ENCODE measurements around the gene IGSF6.
"Not testable (repeated sequence)": the region's sequence is repeated elsewhere in the genome, so short reads cannot be mapped to it uniquely, and the experiment has no call there.

The IGSF6 gene

GRCh38 chr16:21652453-21652852, at the start of gene IGSF6:
Gene IGSF6, minus strand, starts transcription at chr16:21652608. Its CDS starts 10 bp downstream, at chr16:21652598.
- DNase-seq (ENCODE audit: low spot score): peak; percentile 48

DNA sequence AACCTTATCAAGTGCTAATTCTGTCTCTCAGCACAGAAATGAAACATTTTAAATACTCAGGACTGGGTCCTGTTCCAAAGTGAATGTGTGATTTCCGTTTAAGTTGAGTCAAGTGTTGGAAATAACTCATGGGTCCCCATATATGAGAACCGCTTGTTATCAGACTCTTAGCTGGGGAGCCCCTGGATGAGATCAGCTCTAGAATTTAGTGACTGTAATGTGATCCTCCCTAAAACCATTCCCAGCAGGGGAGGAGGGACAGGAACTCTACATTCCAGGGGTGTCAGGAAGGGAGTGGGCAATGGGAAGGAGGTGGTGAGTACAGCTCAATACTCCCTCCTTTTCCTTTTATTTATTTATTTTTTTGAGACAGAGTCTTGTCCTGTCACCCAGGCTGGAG, 48.9 kb upstream of the IGSF6 start:
- no peak for DNase-seq (ENCODE audit: low spot score)

- no peak for DNase-seq (ENCODE audit: low spot score)
Observed at GRCh38 chr16:21698169-21699032, 46.0 kb upstream of the IGSF6 start.

GRCh38 chr16:21697032-21697431, 44.6 kb upstream of the IGSF6 start:
- DNase-seq (ENCODE audit: low spot score): no peak

DNA sequence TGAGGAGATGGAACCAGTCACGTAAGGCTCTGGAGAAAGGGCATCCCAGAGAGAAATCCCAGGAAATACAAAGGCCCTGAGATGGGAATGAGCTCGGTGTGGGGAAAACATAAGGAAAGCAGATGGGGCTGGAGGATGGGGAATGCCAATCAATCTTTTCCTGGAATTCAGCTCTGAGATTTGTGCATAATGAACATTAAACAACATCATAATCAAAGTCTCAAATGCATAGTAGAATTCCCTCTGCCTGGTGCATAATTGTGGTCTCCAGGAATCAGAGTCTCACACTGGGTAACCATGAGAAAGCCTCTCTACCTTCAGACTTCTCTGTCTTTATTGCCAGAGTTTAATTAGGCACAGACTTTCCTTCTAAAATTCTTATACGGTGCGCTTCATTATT, 42.2 kb upstream of the IGSF6 start:
- DNase-seq (ENCODE audit: low spot score): no peak

DNA sequence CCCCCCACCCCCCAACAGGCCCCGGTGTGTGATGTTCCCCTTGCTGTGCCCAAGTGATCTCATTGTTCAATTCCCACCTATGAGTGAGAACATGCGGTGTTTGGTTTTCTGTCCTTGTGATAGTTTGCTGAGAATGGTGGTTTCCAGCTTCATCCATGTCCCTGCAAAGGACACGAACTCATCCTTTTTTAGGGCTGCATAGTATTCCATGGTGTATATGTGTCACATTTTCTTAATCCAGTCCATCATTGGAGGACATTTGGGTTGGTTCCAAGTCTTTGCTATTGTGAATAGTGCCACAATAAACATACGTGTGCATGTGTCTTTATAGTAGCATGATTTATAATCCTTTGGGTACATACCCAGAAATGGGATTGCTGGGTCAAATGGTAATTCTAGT, 38.6 kb upstream of the IGSF6 start:
- not testable (repeated sequence) for DNase-seq (ENCODE audit: low spot score)

GRCh38 chr16:21689107-21689506, 36.7 kb upstream of the IGSF6 start:
- no peak for DNase-seq (ENCODE audit: low spot score)

DNA sequence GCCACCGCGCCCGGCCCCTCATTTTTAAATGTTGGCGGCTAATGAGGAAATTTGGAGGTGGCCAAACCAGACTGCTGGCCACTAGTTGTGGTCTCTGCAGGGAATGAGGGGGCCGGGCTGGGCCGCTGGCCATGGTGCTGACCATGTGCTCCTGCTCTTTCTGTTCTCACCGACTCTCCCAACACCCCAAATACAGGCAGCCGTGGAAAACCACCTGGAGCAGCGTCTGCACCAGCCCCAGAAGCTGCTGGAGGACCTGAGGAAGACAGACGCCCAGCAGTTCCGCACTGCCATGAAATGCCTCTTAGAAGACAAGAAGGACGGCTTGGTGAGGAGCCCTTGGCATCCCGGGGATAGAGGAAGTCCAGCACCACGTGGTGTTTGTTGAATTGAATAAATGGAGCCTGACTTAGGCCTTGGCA, 32.6 kb upstream of the IGSF6 start:
- DNase-seq (ENCODE audit: low spot score): peak; percentile 8

GRCh38 chr16:21684199-21684598, 31.8 kb upstream of the IGSF6 start:
- DNase-seq (ENCODE audit: low spot score): no peak

DNA sequence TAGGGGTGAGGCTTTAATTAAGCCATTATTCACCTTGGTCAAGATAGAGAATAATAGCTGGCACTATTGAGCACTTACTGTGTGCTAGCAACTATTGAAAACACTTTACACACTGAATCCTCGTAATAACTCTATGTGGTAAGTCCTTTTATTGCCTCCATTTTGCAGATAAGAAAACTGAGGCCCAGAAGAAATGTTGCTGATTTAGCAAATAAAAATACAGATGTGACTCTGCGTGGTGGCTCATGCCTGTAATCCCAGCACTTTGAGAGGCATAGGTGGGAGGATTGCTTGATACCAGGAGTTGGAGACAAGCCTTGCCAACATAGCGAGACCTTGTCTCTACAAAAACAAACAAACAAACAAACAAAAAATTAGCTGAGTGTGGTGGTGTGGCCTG, 30.8 kb upstream of the IGSF6 start:
- no peak for DNase-seq (ENCODE audit: low spot score)

DNA sequence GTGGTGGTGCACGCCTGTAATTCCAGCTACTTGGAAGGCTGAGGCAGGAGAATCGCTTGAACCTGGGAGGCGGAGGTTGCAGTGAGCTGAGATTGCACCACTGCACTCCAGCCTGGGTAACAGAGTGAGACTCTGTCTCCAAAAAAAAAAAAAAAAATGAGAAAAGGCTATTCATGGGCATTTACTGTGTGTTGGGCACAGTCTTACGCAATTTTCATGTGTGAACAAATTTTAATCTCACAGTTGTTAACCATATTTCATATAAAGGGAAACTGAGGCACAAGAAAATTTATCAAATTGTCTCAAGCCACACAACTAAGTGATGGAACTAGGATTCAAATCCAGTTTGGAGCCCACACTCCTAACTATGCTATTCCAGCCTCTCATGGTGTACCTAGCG, 28.3 kb upstream of the IGSF6 start:
- DNase-seq (ENCODE audit: low spot score): not testable (repeated sequence)

DNA sequence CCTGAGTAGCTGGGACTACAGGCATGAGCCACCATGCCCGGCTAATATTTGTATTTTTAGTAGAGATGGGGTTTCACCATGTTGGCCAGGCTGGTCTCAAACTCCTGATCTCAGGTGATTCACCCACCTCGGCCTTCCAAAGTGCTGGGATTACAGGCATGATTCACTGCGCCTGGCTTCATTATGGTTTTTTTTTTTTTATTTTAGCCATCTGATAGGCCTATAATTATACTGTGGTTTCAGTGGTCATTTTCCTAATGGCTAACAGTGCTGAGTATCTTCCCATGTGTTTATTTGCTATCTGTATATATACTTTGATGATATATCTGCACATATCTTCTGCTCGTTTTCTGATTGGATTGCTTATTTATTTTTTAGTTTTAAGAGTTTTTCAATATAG, 22.0 kb upstream of the IGSF6 start:
- DNase-seq (ENCODE audit: low spot score): not testable (repeated sequence)

DNA sequence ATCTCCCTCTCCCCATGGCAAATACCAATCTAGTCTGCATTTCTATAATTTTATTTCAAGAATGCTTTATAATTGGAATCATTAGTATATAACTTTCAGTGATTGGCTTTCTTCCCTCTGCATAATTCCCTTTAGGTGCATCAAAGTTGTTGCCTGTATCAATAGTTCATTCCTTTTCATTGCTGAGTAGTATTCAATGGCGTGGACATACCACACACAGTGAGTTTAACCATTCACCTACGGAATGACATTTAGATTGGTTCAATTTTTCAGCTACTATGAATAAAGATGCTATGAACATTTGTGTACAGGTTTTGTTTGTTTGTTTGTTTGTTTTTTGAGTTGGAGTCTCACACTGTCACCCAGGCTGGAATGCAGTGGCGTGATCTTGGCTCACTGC, 21.1 kb upstream of the IGSF6 start:
- no peak for DNase-seq (ENCODE audit: low spot score)

DNA sequence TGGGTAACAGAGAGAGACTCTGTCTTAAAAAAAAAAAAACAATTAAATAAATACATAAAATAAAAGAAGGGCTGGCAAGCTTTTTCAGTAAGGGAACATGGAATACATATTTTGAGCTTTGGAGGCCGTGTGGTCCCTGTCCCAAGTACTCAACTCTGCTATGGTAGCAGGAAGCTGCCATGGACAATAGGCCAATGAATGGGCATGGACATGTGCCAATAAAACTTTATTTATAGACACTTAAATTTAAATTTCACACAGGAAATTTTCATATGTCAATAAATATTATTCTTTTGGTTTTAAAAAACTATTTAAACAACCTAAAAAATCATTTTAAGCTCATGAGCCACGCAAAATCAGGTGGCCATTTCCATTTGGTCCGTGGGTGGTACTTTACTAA, 15.2 kb upstream of the IGSF6 start:
- no peak for DNase-seq (ENCODE audit: low spot score)

DNA sequence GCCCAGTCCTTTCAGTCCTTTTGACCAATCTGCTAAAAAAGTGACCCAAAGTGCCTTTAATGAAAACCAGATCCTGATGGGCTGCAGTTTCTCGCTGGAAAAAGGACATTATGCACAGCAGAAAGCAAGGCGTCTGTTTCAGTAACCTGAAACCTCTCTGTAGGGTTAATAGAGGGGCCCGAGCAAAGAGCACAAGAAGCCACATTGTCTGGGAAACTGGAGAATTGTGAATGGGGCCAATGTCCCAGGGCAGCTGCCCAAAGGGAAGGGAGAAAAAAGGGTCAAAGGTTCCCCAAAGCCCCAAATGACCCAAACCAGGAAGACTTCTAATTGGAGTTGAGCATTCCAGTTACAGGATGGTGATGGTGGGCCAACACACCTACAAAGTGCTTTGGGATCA, 14.4 kb upstream of the IGSF6 start:
- DNase-seq (ENCODE audit: low spot score): no peak

DNA sequence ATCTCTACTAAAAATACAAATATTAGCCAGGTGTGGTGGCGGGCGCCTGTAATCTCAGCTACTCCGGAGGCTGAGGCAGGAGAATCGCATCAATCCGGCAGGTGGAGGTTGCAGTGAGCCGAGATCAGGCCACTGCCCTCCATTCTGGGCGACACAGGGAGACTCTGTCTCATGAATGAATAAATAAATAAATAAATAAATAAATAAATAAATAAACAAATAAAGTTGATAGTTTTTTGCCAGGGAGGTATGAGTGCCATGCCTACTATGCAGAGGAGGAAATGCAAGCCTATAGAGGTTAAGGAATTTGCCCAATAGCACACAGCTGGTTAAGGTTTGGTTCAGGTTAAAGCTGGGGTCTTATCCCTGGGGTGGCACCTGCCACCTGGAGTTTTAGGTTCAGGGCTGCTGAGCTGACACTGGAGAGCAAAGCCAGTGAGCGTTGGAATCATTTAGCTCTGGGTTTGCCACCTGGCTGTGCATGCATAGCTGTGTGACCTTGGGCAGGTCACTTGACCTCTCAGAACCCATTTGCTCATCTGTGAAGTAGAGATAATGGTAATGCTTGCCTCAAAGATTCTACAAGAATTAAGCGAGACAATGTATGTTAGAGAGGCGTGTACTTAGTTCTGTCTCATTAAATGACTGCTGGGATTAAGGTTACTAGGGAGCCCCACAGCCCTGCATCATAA, 12.5 kb upstream of the IGSF6 start:
- DNase-seq (ENCODE audit: low spot score): no peak

- no peak for DNase-seq (ENCODE audit: low spot score)
Observed at GRCh38 chr16:21663889-21664647, 11.7 kb upstream of the IGSF6 start, which contains the start of gene OTOA. Gene OTOA, plus strand, starts transcription at chr16:21663968. Its CDS starts 14,547 bp downstream, at chr16:21678515.

- peak; percentile 58 for DNase-seq (ENCODE audit: low spot score)
Observed at GRCh38 chr16:21659124-21659523, 6.7 kb upstream of the IGSF6 start.

GRCh38 chr16:21656795-21657768, 4.7 kb upstream of the IGSF6 start:
- DNase-seq (ENCODE audit: low spot score): peak; percentile 83

DNA sequence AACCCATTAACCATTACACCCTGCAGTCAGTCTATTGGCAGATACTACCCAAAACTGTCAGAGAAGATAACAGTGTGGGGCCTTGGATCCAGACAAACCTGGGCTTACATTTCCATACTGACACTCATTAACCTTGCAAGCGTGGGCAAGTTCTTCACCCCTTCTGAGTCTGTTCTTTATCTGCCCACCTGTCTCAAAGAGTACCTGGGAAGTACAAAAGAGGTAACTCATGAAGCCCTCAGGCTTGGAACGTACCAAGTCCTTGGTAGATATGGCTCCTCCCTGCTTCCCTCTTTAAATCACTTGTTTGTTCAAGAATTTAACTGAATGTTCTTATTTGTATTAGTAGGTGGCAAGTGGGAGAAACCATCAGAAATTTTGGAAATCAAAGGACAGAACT, 2.5 kb upstream of the IGSF6 start:
- no peak for DNase-seq (ENCODE audit: low spot score)

DNA sequence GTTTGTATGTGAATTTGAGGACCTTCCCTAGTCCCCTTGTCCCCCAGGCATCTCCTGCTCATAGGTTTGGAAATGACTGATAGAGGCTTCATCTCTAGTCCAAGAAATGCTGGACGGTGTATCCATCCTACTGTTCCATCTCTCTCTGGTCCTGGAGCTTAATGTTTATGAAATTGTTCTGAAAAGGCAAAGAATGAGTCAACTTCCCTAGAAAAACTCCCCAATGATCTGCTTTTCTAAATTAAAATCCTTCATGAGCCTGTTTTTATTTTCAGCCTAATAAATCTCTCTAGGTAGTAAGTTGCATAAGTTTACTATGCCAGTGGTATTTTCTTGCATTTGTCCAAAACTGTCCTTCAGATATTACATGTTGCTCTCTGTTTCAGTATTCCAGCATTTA, 2.1 kb upstream of the IGSF6 start:
- DNase-seq (ENCODE audit: low spot score): no peak
